Activated CD8-positive, alpha-beta T cell treated with anti-CD3 and anti-CD28 coated beads, Interleukin-2, amount 10 ng/mL, durations not matched to agents 7 days and 5 days (primary cell): ENCODE data around the gene CXCL16. TPM values are rescaled to one million over a fixed set of nuclear protein-coding genes. Genes with fewer than 3 reads are reported as not detected.

Experiments used
- ATAC-seq: fragments of 150-1000 bp; cut with Tn5 transposase; one replicate; pipeline ENCODE4 v1.10.0; 2021; ENCODE audit warnings: moderate library complexity
- CTCF ChIA-PET: fragments of 350-600 bp; sonication (Branson Sonifier 250); formaldehyde crosslinking; loops from one replicate; lab custom pipeline; 2021; ENCODE audit warnings: antibody characterized with exemption; lab: Charles Lee
- POLR2A ChIA-PET: fragments of 350-600 bp; sonication (Branson Sonifier 250); formaldehyde crosslinking; loops from one replicate; lab custom pipeline; 2021; ENCODE audit warnings: antibody characterized with exemption; lab: Charles Lee
- DNase-seq: peaks from one replicate; pipeline ENCODE4 v3.0.0-alpha.2; 2020
- H3K27ac Mint-ChIP-seq: one replicate; pipeline ENCODE4 v1.8.0; 2021; ENCODE audit warnings: mild to moderate bottlenecking, mixed read lengths
- H3K27me3 Mint-ChIP-seq: one replicate; pipeline ENCODE4 v1.8.0; 2021; ENCODE audit warnings: low read depth, mixed read lengths
- H3K36me3 Mint-ChIP-seq: one replicate; pipeline ENCODE4 v1.8.0; 2021; ENCODE audit warnings: low read depth, mixed read lengths
- H3K4me1 Mint-ChIP-seq: one replicate; pipeline ENCODE4 v1.8.0; 2021; ENCODE audit warnings: low read depth, mixed read lengths
- H3K4me3 Mint-ChIP-seq: one replicate; pipeline ENCODE4 v1.8.0; 2021; ENCODE audit warnings: mild to moderate bottlenecking, mixed read lengths
- H3K9me3 Mint-ChIP-seq: one replicate; pipeline ENCODE4 v1.8.0; 2022; ENCODE audit warnings: mixed read lengths; ENCODE audit not compliant: insufficient read depth
- total RNA-seq, 2 experiments: library from RNA; stranded (reverse); gene quantifications; one replicate each; pipeline ENCODE4 v1.2.3, GENCODE V29; 2021

The CXCL16 gene
- total RNA-seq, 2 experiments from 2014 or later: 0.50 to 0.89 TPM

GRCh38 chr17:4777969-4778760, 38.4 kb upstream of the CXCL16 start:
- ChIA-PET POLR2A (interaction anchor here (1.6 kb wide), 1 partner anchor 12 kb away, joined by 6 read pairs; no protein-coding TSS in a partner anchor), CTCF (interaction anchor here (1.7 to 2.1 kb wide), 2 partner anchors 12 to 46 kb away, joined by 5 to 17 read pairs; partner anchors contain the start of genes GLTPD2 and MED11)
- Mint-ChIP-seq H3K27ac (no peak overlapping the region), H3K4me1 (no peaks in the 10 kb centered on the region), H3K4me3 (no peak overlapping the region), H3K9me3 (no peaks in the 10 kb centered on the region), H3K27me3 (peaks cover 31% of the 10 kb centered on the region), H3K36me3 (no peaks in the 10 kb centered on the region)
- DNase-seq: no peak
- no peak for ATAC-seq

- Mint-ChIP-seq H3K27me3 (peaks cover 13% of the 10 kb centered on the region), H3K36me3 (no peaks in the 10 kb centered on the region), H3K4me1 (peaks cover 26% of the 10 kb centered on the region), H3K4me3 (no peak overlapping the region), H3K27ac (peak overlapping the region; percentile 43), H3K9me3 (no peaks in the 10 kb centered on the region)
- DNase-seq (no peak), ATAC-seq (no peak)
- ChIA-PET POLR2A (interaction anchor here (1.2 kb wide), 1 partner anchor 18 kb away, joined by 4 read pairs; no protein-coding TSS in a partner anchor), CTCF (interaction anchor here (4.3 kb wide), 1 partner anchor 18 kb away, joined by 25 read pairs; the partner anchor contains the start of gene GLTPD2)
Observed at GRCh38 chr17:4772235-4772613, 32.5 kb upstream of the CXCL16 start.

GRCh38 chr17:4771519-4772234, 31.9 kb upstream of the CXCL16 start, which contains the start of gene TM4SF5:
Gene TM4SF5, plus strand, starts transcription at chr17:4771886. Its CDS starts 37 bp downstream, at chr17:4771923.
- peak within 1 kb of the TSS; percentile 69 for H3K27ac Mint-ChIP-seq
- ATAC-seq: peak; percentile 92

GRCh38 chr17:4769628-4770027, 29.9 kb upstream of the CXCL16 start:
- POLR2A ChIA-PET: no interaction called here
- CTCF ChIA-PET: no interaction called here
- ATAC-seq: no peak
- H3K4me1 Mint-ChIP-seq: peaks cover 26% of the 10 kb centered on the region
- H3K9me3 Mint-ChIP-seq: no peaks in the 10 kb centered on the region
- peaks cover 14% of the 10 kb centered on the region for H3K27me3 Mint-ChIP-seq
- H3K27ac Mint-ChIP-seq: peak overlapping the region; percentile 30
- no peak for DNase-seq
- H3K36me3 Mint-ChIP-seq: no peaks in the 10 kb centered on the region
- no peak overlapping the region for H3K4me3 Mint-ChIP-seq

More at GRCh38 chr17:4771519-4772234, 31.9 kb upstream of the CXCL16 start, which contains the start of gene TM4SF5:
- DNase-seq: peak; percentile 75
- peaks cover 26% of the 10 kb centered on the region for H3K4me1 Mint-ChIP-seq
- H3K27me3 Mint-ChIP-seq: peaks cover 12% of the 10 kb centered on the region
- ChIA-PET POLR2A (interaction anchor here (0.6 to 1.2 kb wide), 2 partner anchors 12 to 18 kb away, joined by 4 to 5 read pairs; no protein-coding TSS in a partner anchor), CTCF (interaction anchor here (0.7 to 4.3 kb wide), 2 partner anchors 18 to 50 kb away, joined by 3 to 25 read pairs; partner anchors contain the start of gene GLTPD2)
- H3K9me3 Mint-ChIP-seq: no peaks in the 10 kb centered on the region
- peak within 1 kb of the TSS; percentile 9 for H3K4me3 Mint-ChIP-seq
- H3K36me3 Mint-ChIP-seq: no peaks in the 10 kb centered on the region

GRCh38 chr17:4768298-4768697, 28.6 kb upstream of the CXCL16 start:
- H3K27ac Mint-ChIP-seq: no peak overlapping the region
- H3K9me3 Mint-ChIP-seq: no peaks in the 10 kb centered on the region
- H3K36me3 Mint-ChIP-seq: no peaks in the 10 kb centered on the region
- H3K4me1 Mint-ChIP-seq: peaks cover 26% of the 10 kb centered on the region
- DNase-seq (no peak), ATAC-seq (no peak)
- H3K4me3 Mint-ChIP-seq: no peak overlapping the region
- peaks cover 13% of the 10 kb centered on the region for H3K27me3 Mint-ChIP-seq
- CTCF ChIA-PET: interaction anchor here (0.7 kb wide), 1 partner anchor 11 kb away, joined by 3 read pairs; no protein-coding TSS in a partner anchor
- POLR2A ChIA-PET: no interaction called here

- peaks cover 12% of the 10 kb centered on the region for H3K27me3 Mint-ChIP-seq
- no peaks in the 10 kb centered on the region for H3K9me3 Mint-ChIP-seq
- CTCF ChIA-PET: interaction anchor here (1.8 kb wide), 1 partner anchor 23 kb away, joined by 4 read pairs; no protein-coding TSS in a partner anchor
- no peak overlapping the region for H3K27ac Mint-ChIP-seq
- H3K4me3 Mint-ChIP-seq: no peak overlapping the region
- ATAC-seq (no peak), DNase-seq (no peak)
- no peaks in the 10 kb centered on the region for H3K36me3 Mint-ChIP-seq
- H3K4me1 Mint-ChIP-seq: peaks cover 18% of the 10 kb centered on the region
- POLR2A ChIA-PET: interaction anchor here (0.7 kb wide), 1 partner anchor 133 kb away, joined by 3 read pairs; the partner anchor contains the start of gene C17orf107
Observed at GRCh38 chr17:4766723-4767122, 27.0 kb upstream of the CXCL16 start.

- H3K9me3 Mint-ChIP-seq: no peaks in the 10 kb centered on the region
- H3K4me3 Mint-ChIP-seq: no peak overlapping the region
- H3K27ac Mint-ChIP-seq: no peak overlapping the region
- ATAC-seq (no peak), DNase-seq (no peak)
- CTCF ChIA-PET: interaction anchor here (1.8 kb wide), 1 partner anchor 24 kb away, joined by 4 read pairs; no protein-coding TSS in a partner anchor
- no peaks in the 10 kb centered on the region for H3K36me3 Mint-ChIP-seq
- H3K27me3 Mint-ChIP-seq: peaks cover 12% of the 10 kb centered on the region
- peaks cover 12% of the 10 kb centered on the region for H3K4me1 Mint-ChIP-seq
- POLR2A ChIA-PET: interaction anchor here (0.7 kb wide), 1 partner anchor 133 kb away, joined by 3 read pairs; the partner anchor contains the start of gene C17orf107
Observed at GRCh38 chr17:4766201-4766600, 26.5 kb upstream of the CXCL16 start.

GRCh38 chr17:4764595-4764994, 24.9 kb upstream of the CXCL16 start:
- ChIA-PET CTCF (interaction anchor here (1.5 kb wide), 1 partner anchor 25 kb away, joined by 3 read pairs; no protein-coding TSS in a partner anchor), POLR2A (no interaction called here)
- ATAC-seq (no peak), DNase-seq (no peak)
- Mint-ChIP-seq H3K27ac (no peak overlapping the region), H3K4me1 (peaks cover 2% of the 10 kb centered on the region), H3K36me3 (no peaks in the 10 kb centered on the region), H3K9me3 (no peaks in the 10 kb centered on the region), H3K27me3 (peaks cover 18% of the 10 kb centered on the region), H3K4me3 (no peak overlapping the region)

- no peaks in the 10 kb centered on the region for H3K36me3 Mint-ChIP-seq
- H3K27ac Mint-ChIP-seq: no peak overlapping the region
- H3K4me1 Mint-ChIP-seq: no peaks in the 10 kb centered on the region
- DNase-seq (no peak), ATAC-seq (no peak)
- no peak overlapping the region for H3K4me3 Mint-ChIP-seq
- H3K27me3 Mint-ChIP-seq: peaks cover 35% of the 10 kb centered on the region
- CTCF ChIA-PET: no interaction called here
- POLR2A ChIA-PET: no interaction called here
- H3K9me3 Mint-ChIP-seq: no peaks in the 10 kb centered on the region
Observed at GRCh38 chr17:4759776-4760236, 20.1 kb upstream of the CXCL16 start.

- H3K27ac Mint-ChIP-seq: no peak overlapping the region
- peaks cover 6% of the 10 kb centered on the region for H3K4me1 Mint-ChIP-seq
- POLR2A ChIA-PET: no interaction called here
- H3K4me3 Mint-ChIP-seq: no peak overlapping the region
- peaks cover 46% of the 10 kb centered on the region for H3K27me3 Mint-ChIP-seq
- no peaks in the 10 kb centered on the region for H3K36me3 Mint-ChIP-seq
- DNase-seq (no peak), ATAC-seq (no peak)
- no peaks in the 10 kb centered on the region for H3K9me3 Mint-ChIP-seq
- CTCF ChIA-PET: interaction anchor here (1.3 kb wide), 1 partner anchor 36 kb away, joined by 3 read pairs; no protein-coding TSS in a partner anchor
Observed at GRCh38 chr17:4753392-4753791, 13.7 kb upstream of the CXCL16 start.

- CTCF ChIA-PET: interaction anchor here (1.3 kb wide), 1 partner anchor 38 kb away, joined by 3 read pairs; no protein-coding TSS in a partner anchor
- POLR2A ChIA-PET: no interaction called here
Observed at GRCh38 chr17:4751932-4752331, 12.2 kb upstream of the CXCL16 start.

More at GRCh38 chr17:4751932-4752331, 12.2 kb upstream of the CXCL16 start:
- H3K27me3 Mint-ChIP-seq: peaks cover 37% of the 10 kb centered on the region
- peaks cover 16% of the 10 kb centered on the region for H3K4me1 Mint-ChIP-seq
- H3K36me3 Mint-ChIP-seq: no peaks in the 10 kb centered on the region
- no peak overlapping the region for H3K4me3 Mint-ChIP-seq
- no peak for ATAC-seq
- H3K9me3 Mint-ChIP-seq: no peaks in the 10 kb centered on the region
- no peak for DNase-seq
- H3K27ac Mint-ChIP-seq: no peak overlapping the region
